HG03064 (cell line): Measurements from ENCODE around the gene CRELD2.

Source experiments
- ATAC-seq: cut with Tn5 transposase; IDR thresholded peaks from one replicate; pipeline ENCODE4 v1.9.1; 2021; ENCODE audit warnings: low read depth; ENCODE audit not compliant: unreplicated experiment

Gene CRELD2

DNA sequence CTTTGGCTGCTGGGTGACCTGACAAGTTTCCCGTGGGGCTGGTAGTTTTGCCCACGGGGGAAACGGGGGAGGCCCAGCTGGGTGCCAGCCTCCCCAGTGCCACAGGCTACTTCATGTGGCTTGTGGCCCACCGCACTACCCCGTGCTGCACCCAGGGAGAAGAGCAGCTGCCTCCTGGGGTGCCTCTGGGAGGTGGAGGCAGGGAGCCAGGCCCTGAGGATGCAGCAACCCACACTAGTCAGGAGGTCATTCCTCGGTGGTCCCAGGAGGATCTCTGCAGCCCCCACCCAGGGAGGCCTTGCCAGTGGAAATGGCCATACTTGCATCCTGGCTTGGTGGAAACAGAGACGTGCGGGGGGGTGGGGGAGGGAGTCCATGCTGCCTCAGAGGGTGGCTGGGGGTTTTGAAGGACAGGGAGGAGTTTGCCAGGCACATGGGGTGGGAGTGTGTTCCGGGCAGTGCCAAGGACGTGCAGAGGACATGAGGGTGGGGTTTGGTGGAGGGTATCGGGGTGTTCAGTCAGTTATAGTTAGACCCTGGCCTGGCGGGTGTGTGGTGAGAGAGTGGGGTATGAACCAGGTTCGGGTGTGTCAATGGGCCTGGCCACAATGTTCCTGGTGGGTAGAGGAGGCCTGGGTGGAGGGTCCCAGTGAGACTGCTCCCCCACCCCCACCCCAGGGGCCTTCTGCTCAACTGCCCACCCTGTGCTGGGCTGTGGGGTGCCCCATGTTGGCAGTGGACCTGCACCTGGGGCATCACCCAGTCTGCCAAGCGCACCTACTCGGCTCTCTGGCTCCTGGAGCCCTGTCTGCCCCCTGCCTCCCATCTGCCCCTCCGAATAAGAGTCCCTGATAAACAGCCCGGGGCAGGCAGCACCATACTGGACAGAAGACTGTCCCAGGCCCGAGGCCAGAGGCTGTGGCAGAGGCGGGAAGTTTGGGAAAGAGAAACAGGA, 46.0 kb downstream of the CRELD2 start:
- no peak for ATAC-seq

DNA sequence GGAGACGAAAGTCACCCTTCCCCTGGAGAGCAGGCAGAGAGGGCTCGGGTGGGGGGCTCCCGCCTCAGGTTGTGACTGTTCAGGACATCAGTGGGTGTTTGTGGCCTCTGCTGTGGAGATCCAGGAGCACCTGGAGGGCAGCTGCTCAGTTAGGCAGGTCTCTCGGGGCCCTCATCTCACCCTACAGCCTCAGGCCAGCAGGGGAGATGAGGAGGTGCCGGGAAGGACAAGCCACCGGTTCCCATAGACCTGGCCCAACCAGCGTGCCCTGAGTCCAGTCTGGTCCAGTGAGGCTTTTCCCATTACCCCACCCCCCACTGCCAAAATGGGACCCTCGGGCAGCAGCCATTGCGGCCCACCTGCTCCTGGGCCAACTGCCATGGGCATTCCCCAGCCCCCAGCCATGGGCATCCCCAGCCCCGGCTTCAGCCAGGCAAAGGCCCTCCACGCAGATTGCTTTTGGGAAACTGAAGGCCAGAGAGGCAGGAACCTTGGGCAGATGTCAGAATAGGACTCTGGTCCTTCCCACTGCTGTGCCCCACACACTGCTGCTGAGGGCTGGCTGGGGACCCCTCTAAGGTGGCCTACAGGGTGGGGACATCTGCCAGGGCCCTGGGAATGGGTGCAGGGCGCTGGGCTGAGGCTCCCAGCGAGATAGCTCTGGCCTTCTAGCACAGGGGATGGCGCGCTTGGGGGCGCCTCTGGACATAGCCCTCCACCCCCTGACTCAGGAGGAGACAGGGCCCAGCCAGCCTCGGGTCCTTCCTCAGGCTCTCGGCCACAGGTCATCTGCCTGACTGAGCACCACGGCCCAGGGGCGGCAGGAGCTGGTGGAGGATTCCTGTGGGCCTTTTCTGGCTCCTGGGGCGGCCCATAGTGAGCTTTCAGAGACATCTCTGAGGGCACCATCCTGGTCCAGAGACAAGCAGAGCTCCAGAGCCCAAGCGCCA, 46.9 kb downstream of the CRELD2 start:
- ATAC-seq: no peak

DNA sequence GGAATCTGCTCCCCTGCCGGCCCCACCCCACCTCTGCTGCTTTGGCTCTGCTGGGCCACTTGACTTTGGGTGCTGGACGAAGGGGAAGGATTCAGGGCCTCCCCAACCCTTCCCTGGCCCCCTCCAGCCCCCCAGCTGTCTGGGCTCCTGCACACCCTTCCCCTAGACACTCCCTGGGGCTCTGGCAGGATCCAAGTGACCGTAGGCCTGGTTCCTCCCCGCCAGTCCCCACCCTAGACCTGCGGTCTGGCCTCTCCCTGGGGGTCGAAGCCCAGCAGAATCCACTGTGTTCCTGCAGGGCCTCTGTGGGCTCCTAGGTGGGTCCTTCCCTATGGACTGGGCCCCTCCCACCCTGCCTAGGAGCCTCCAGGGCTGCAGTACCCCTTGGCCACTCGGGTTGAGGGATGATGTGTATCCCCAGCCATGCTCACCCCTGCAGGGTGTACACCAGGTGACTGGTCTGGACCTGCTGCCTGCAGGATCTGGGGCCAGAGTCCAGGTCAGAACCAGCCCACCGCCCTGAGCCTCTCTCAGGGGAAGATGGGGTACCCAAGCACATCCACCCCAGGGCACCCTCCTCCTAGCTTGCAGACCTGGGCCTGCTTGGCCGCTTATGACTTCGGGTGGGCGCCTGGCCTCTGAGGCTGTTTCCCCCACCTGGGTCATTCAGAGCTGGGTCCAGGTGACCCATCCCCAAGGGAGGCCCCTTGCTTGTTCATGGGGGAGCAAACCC, 47.8 kb downstream of the CRELD2 start:
- ATAC-seq: no peak

- ATAC-seq: no peak
These were observed 48.6 kb downstream of the CRELD2 start for GRCh38 chr22:49966774-49967705.

DNA sequence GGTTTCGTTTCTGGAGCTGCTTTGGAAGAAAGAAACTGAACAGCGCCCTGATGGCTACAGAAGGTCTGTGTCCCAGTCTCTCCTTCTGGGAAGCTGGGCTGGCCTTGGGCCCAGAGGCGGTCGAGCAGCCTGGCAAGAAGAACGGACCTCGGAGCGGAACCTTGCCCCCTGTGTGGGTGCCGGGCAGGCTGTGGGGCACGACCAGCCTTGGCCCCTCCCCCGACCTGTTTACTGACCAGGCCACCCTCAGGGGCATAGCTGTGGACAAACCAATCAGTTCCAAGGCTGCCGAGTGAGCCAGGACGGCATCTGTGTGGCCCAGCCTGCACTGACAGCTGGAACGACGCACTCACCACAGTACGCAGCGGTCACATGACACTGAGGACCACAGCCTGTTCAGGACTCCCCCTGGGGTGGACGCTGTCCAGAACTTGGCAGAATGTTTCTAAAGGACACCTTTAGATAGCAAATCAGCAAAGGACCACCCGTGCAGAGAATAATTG, 49.3 kb downstream of the CRELD2 start:
- no peak for ATAC-seq

GRCh38 chr22:49968313-49968830, 49.9 kb downstream of the CRELD2 start:
- ATAC-seq: no peak

DNA sequence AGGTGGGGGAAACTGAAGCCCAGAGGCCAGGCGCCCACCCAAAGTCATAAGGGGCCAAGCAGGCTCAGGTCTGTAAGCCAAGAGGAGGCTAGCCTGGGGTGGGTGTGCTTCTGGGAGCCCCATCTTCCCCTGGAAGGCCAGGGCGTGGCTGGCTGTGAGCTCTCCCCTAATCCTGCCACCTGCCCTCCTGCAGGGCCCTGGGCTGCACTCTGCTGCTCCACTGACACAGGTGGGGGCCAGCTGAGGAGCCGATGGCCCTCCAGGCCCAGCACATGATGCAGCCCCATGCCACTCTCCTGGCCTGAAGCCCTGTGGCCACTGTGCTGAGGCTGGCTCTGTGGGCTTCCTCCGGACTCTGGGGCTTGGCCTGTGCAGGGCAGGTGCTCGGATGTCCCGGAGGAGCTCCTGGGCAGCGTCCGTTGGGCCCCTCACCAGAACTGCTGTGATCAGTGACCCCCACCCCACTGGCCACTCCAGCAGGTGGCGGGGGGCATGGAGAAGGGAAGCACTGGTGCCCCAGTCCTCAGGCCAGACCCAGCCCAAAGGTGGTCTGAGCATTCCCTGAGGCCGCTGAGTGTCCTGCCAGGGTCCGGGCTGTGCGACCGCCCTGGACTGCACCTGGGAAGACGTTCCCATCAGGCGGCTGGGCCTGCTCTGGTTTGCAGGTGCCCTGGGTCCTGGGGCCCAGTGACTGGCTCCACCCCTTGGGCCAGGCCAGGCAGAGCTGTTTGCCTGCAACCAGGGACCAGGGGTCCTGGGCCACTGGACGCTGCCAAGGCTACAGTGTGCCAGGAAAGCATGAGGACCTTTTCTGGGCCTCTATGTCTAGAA, 50.6 kb downstream of the CRELD2 start:
- ATAC-seq: no peak

DNA sequence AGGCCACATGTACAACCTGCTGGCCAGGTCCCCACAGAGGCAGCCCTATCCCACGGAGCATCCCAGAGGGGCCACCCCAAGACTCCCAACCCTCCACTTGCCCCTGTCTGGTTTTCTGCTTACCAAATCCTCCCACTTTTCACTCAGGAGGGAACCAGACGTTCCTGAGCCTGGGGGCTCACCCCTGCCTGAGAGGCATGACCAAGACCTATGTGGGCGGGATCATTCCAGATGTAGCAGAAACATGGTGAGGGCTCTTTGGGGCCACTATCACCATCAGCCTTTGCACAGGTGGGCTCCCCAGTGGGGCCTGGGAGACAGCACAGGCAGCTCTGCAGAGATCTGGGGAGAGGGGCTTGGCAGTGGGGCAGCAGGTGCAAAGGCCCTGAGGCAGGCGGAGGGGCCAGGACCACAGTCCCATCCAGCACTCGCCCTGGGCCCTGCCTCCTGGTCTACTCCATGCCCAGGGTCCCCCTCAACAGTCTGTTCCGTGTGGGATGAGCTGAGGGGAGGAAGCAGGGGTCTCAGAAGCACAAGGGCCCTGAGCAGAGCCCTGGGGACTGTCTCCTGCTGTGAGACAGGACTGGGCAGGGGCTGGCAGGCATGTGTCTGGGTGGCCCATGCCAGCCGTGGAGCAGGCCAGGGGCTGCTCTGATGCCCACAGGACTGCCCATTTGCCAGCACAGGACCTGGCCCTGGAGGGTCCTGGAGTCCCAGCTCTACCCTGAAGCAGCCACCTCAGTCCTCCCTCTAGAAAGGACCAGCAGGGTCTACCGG, 51.5 kb downstream of the CRELD2 start:
- no peak for ATAC-seq

DNA sequence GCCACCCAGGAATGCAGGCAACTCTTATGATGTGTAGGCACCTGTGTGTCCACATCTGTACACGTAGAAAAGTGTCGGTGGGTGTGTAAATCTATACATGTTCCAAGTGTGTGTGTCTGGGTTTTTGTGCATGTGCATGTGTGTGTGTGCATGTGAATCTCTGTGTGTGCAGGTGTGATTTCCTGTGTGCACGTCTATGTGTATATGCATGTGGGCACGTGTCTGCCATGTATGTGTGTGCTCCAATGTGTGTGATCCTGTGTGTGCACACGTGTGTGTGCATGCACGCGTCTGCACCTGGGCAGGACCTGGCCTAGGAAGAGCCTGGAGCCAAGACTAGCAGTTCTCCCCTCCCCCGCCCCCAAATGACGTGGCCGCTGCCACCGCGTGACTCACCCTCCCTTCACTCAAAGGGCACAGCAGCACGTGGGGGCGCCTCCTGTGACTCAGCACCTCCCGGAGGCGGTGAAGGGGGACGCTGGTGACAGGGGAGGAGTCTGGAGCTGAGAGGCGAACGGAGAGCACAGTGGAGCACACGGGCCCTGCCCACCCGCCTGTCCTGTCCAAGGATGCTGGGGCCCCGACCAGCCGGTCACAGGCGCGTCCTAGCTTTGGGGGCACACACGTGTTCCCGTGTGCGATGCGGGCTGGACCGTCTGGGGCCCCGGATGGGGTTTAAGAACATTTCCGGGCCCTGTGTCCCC, 52.2 kb downstream of the CRELD2 start:
- peak; percentile 45 for ATAC-seq

DNA sequence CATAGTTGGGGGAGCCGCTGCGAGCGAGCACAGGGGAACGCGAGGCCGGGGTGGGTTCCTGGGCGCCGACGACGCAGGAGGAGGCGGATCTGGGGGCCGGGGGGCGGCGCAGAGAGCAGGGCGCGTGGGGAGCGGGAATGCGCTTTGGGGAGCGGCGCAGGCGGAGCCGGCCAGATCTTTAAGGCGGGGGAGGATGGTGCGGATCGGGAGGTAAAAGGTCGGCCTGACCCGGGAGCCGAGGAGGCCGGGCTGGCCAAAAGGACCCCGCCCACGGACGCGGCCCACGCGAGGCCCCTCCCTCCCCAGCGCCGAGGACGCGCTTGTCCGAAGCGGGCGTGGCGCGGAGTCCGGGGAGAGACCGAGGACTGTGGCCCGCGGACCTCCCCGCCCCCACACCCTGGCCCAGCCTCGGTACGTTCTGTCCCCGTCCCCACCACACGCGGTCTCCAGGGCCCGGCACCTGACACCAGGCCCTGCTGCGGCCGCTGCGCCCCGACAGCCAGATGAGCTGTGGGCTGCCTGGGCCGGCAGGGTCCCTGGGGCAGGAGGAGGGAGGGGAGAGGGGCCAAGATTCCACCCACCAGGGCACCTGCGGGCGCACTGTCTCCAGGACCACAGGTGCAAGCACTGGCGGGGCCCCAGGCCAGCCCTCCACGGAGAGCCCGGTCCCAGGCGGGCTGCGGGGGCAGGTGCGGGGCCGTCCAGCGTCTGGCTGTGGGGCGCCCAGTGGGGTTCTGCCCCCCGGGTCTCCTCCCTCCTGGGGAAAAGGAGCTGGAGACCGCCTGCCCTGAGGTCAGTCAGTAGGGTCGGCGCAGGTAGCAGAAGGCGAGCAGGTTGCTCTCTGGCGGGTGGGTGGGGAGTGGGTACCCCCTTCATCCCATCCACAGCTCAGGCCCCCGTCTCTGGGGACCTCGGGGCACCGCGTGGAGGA, 53.1 kb downstream of the CRELD2 start:
- ATAC-seq: peak; percentile 23

GRCh38 chr22:49972163-49973017, 54.0 kb downstream of the CRELD2 start:
- ATAC-seq: no peak

- ATAC-seq: no peak
These were observed 54.9 kb downstream of the CRELD2 start for GRCh38 chr22:49973018-49973961.

- ATAC-seq: no peak
These were observed 57.3 kb downstream of the CRELD2 start for GRCh38 chr22:49975543-49976389.
